A549 (cell line): ENCODE measurements around the gene BABAM2. TPM values are rescaled to one million over a fixed set of nuclear protein-coding genes. Genes with fewer than 3 reads are reported as not detected.
A peak's percentile ranks its signal among the peaks of the same experiment; 100 is the strongest.

Experiments used
- ATAC-seq, 2 experiments: fragments of 200-7000 bp in 1 of 2; fragments of >200 bp in 1 of 2; cut with Nextera tagmentation in 1 of 2; cut with Tn5 transposase in 1 of 2; 3 replicates each; pipeline versions ENCODE4 v1.8.0 to v1.9.1; 2018 to 2020; ENCODE audit warnings: mild to moderate bottlenecking in 1 of 2, moderate library complexity in 1 of 2
- CTCF ChIA-PET: fragments of 300-600 bp; sonication (Branson Sonifier 250); formaldehyde crosslinking; extraction: SDS; loops from one replicate; lab custom pipeline; 2021; ENCODE audit warnings: antibody characterized with exemption, inconsistent platforms; lab: Yijun Ruan, JAX
- POLR2A ChIA-PET: fragments of 350-600 bp; formaldehyde crosslinking; extraction: SDS; loops from one replicate; lab custom pipeline; 2021; ENCODE audit warnings: antibody characterized with exemption, inconsistent platforms; lab: Yijun Ruan, JAX
- DNase-seq, 2 experiments: peaks; one replicate each; pipeline versions ENCODE4 v3.0.0 to v3.0.0-alpha.2; 2011 to 2016; ENCODE audit warnings: low read depth in 1 of 2, low spot score in 1 of 2
- FAIRE-seq: peaks from 2 replicates; lab custom pipeline; 2011; peaks lifted over from hg19 to GRCh38; lab: Jason Lieb, UNC
- H3K27ac ChIP-seq, 2 experiments: fragments of >200 bp; sonication (Bioruptor Twin); formaldehyde crosslinking; 3 replicates each; pipeline ENCODE4 v1.5.1; 2016 to 2017
- H3K4me1 ChIP-seq: fragments of >200 bp; sonication (Bioruptor Twin); formaldehyde crosslinking; 3 replicates; pipeline ENCODE4 v1.6.1; 2016
- H3K4me2 ChIP-seq: fragments of >200 bp; sonication (Bioruptor Twin); formaldehyde crosslinking; 3 replicates; pipeline ENCODE4 v1.6.1; 2016
- H3K4me3 ChIP-seq: fragments of >200 bp; sonication (Bioruptor Twin); formaldehyde crosslinking; 3 replicates; pipeline ENCODE4 v1.5.1; 2016
- H3K9me3 ChIP-seq: fragments of >200 bp; sonication (Bioruptor Twin); formaldehyde crosslinking; 3 replicates; pipeline ENCODE4 v1.6.1; 2016
- BHLHE40 ChIP-seq: IDR thresholded peaks from 2 replicates; pipeline ENCODE4 v1.6.1; 2012; ENCODE audit warnings: low read depth, low read length, inconsistent platforms
- CBX2 ChIP-seq: fragments of 200-600 bp; sonication (generic); IDR thresholded peaks from 2 replicates; pipeline ENCODE4 v1.6.1; 2016; ENCODE audit warnings: low read depth, mild to moderate bottlenecking, borderline replicate concordance
- CEBPB ChIP-seq, 2 experiments: fragments of >200 bp in 1 of 2; sonication (Bioruptor Twin) in 1 of 2; formaldehyde crosslinking in 1 of 2; IDR thresholded peaks; 2 replicates each; pipeline ENCODE4 v1.6.1; 2012 to 2016
- EHF ChIP-seq: fragments of 250-450 bp; sonication (Bioruptor Pico); IDR thresholded peaks from 2 replicates; pipeline ENCODE4 v1.5.0; 2020; ENCODE audit warnings: mild to moderate bottlenecking
- FOSL2 ChIP-seq, 2 experiments: fragments of 450-650 bp in 1 of 2; fragments of >200 bp in 1 of 2; sonication (Bioruptor Twin) in 1 of 2; formaldehyde crosslinking; IDR thresholded peaks; 2 replicates each; pipeline versions ENCODE4 v1.5.0 to v1.6.1; 2016 to 2020; ENCODE audit warnings: mild to moderate bottlenecking in 1 of 2, moderate library complexity in 1 of 2
- FOXS1 ChIP-seq: fragments of 250-450 bp; sonication (Bioruptor Pico); IDR thresholded peaks from 2 replicates; pipeline ENCODE4 v1.5.0; 2020; ENCODE audit warnings: mild to moderate bottlenecking, moderate library complexity
- HDAC2 ChIP-seq: fragments of 200-600 bp; sonication (generic); IDR thresholded peaks from 2 replicates; pipeline ENCODE4 v1.6.1; 2016
- HEYL ChIP-seq: fragments of 250-450 bp; sonication (Bioruptor Pico); IDR thresholded peaks from 2 replicates; pipeline ENCODE4 v1.8.0; 2021; ENCODE audit warnings: mild to moderate bottlenecking, moderate library complexity
- HOXB5 ChIP-seq: fragments of 250-450 bp; sonication (Bioruptor Pico); IDR thresholded peaks from 2 replicates; pipeline ENCODE4 v1.5.0; 2020; ENCODE audit warnings: mild to moderate bottlenecking, moderate library complexity
- JUN ChIP-seq, 2 experiments: fragments of >200 bp; sonication (Bioruptor Twin); formaldehyde crosslinking; IDR thresholded peaks; 2 replicates in 1 of 2; 3 replicates in 1 of 2; pipeline ENCODE4 v1.6.1; 2016 to 2017
- JUNB ChIP-seq: fragments of >200 bp; sonication (Bioruptor Twin); formaldehyde crosslinking; IDR thresholded peaks from 2 replicates; pipeline ENCODE4 v1.6.1; 2016
- KDM5A ChIP-seq: fragments of 200-600 bp; sonication (generic); IDR thresholded peaks from 2 replicates; pipeline ENCODE4 v1.6.1; 2016; ENCODE audit warnings: antibody characterized with exemption, mild to moderate bottlenecking
- MAFK ChIP-seq: fragments of 450-650 bp; IDR thresholded peaks from 2 replicates; pipeline ENCODE4 v1.6.1; 2014; ENCODE audit not compliant: partially characterized antibody
- MAZ ChIP-seq: fragments of 150-350 bp; IDR thresholded peaks from 2 replicates; pipeline ENCODE4 v1.6.1; 2014; ENCODE audit warnings: antibody characterized with exemption, low read depth, low read length, borderline replicate concordance
- NFE2L2 ChIP-seq: fragments of 150-350 bp; conservative IDR thresholded peaks from 2 replicates; pipeline ENCODE4 v1.6.1; 2014; ENCODE audit warnings: low read length
- NPAS2 ChIP-seq: fragments of 250-450 bp; sonication (Bioruptor Pico); IDR thresholded peaks from 2 replicates; pipeline ENCODE4 v1.8.0; 2022; ENCODE audit warnings: mild to moderate bottlenecking, moderate library complexity, borderline replicate concordance
- PHF8 ChIP-seq: fragments of 200-600 bp; sonication (generic); IDR thresholded peaks from 2 replicates; pipeline ENCODE4 v1.6.1; 2016; ENCODE audit warnings: low read depth, mild to moderate bottlenecking, antibody characterized with exemption, moderate library complexity, borderline replicate concordance
- POLR2A ChIP-seq: IDR thresholded peaks from 2 replicates; pipeline ENCODE4 v1.6.1; 2012; ENCODE audit warnings: mild to moderate bottlenecking, low read length
- RAD21 ChIP-seq, 2 experiments: fragments of >200 bp in 1 of 2; sonication (Bioruptor Twin) in 1 of 2; formaldehyde crosslinking in 1 of 2; IDR thresholded peaks in 1 of 2; conservative IDR thresholded peaks in 1 of 2; 2 replicates in 1 of 2; 3 replicates in 1 of 2; pipeline ENCODE4 v1.6.1; 2012 to 2018; ENCODE audit warnings: inconsistent platforms in 1 of 2
- RCOR1 ChIP-seq: fragments of 150-350 bp; IDR thresholded peaks from 2 replicates; pipeline ENCODE4 v1.6.1; 2014; ENCODE audit warnings: antibody characterized with exemption, low read length, low read depth
- RFX5 ChIP-seq: fragments of 450-650 bp; IDR thresholded peaks from 2 replicates; pipeline ENCODE4 v1.7.1; 2014; ENCODE audit warnings: antibody characterized with exemption, mild to moderate bottlenecking, moderate library complexity
- TFCP2L1 ChIP-seq: fragments of 250-450 bp; sonication (Bioruptor Pico); IDR thresholded peaks from 2 replicates; pipeline ENCODE4 v1.5.0; 2021; ENCODE audit warnings: mild to moderate bottlenecking
- WGBS: methylation state at CpG from one replicate; pipeline ENCODE4 v1.1.6; 2017; ENCODE audit errors: missing lambda C conversion rate; 5-methylcytosine and 5-hydroxymethylcytosine counted together
- polyA plus RNA-seq, 4 experiments: library from polyadenylated mRNA; depleted of rRNA in 3 of 4; stranded (reverse); fragments of >200 nt; fragmentation: RNase III in 1 of 4; extraction: RNeasy Plus Mini Kit Qiagen cat#74134 plus additional on column Dnase treatment in 1 of 4; gene quantifications; 2 replicates in 3 of 4; 3 replicates in 1 of 4; pipeline ENCODE4 v1.2.3, GENCODE V29; 2011 to 2017
- TF ChIP-seq, protein P1 (sequence below): IDR thresholded peaks from 2 replicates; pipeline ENCODE4 v1.6.1; 2012; ENCODE audit warnings: low read depth, borderline replicate concordance
- TF ChIP-seq, protein P2 (sequence below): fragments of 250-450 bp; sonication (Bioruptor Pico); IDR thresholded peaks from 2 replicates; pipeline ENCODE4 v1.5.0; 2020; ENCODE audit warnings: low read depth, mild to moderate bottlenecking, moderate library complexity
- TF ChIP-seq, protein P3 (sequence below): fragments of 150-350 bp; IDR thresholded peaks from 2 replicates; pipeline ENCODE4 v1.6.1; 2014; ENCODE audit warnings: low read depth, mild to moderate bottlenecking, low read length

Gene BABAM2
- polyA plus RNA-seq, 2 of the 4 experiments (the other 2 are of a cell fraction): 53.7 to 78.4 TPM

DNA sequence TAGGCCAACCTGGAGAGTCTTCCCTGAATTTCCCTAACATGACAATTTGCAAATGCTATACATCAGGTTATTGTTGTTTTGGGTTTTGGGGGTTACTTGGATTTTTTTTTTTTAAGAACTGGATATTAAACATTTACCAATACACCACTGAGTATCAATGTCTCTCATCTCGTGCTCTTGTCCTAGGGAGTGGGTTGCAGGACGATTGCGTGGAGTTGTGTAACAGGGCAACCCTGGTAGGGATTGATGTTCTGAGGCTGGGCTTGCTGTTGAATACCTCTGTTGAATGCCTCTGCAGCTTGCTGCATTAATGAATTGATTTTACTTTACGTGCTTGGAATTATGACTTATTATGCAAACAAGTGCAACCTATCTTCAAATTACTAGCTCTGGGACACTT is 483.3 kb downstream of the BABAM2 start:
- Histone ChIP-seq H3K27ac (no peak overlapping the region; a peak in 1 of 6 replicates), H3K9me3 (no peaks in the 10 kb centered on the region), H3K4me3 (no peak overlapping the region), H3K4me1 (peaks cover 36% of the 10 kb centered on the region), H3K4me2 (no peak overlapping the region)
- TF ChIP-seq, protein P1, sequence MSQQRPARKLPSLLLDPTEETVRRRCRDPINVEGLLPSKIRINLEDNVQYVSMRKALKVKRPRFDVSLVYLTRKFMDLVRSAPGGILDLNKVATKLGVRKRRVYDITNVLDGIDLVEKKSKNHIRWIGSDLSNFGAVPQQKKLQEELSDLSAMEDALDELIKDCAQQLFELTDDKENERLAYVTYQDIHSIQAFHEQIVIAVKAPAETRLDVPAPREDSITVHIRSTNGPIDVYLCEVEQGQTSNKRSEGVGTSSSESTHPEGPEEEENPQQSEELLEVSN: no peak
- TF ChIP-seq FOSL2 (IDR thresholded peaks at IDR 0.05) (no peak), FOSL2 (CRISPR knock-in tag; IDR thresholded peaks at IDR 0.05) (no peak), JUN (IDR thresholded peaks at IDR 0.05) (no peak), CEBPB (IDR thresholded peaks at IDR 0.05) (no peak), BHLHE40 (no peak), EHF (CRISPR knock-in tag) (no peak), RAD21 (conservative IDR thresholded peaks at IDR 0.05 in 1 of 2, IDR thresholded peaks at IDR 0.05 in 1 of 2) (no peak), FOXS1 (CRISPR knock-in tag) (no peak), KDM5A (no peak), HDAC2 (no peak), HOXB5 (CRISPR knock-in tag) (no peak)
- TF ChIP-seq, protein P2, sequence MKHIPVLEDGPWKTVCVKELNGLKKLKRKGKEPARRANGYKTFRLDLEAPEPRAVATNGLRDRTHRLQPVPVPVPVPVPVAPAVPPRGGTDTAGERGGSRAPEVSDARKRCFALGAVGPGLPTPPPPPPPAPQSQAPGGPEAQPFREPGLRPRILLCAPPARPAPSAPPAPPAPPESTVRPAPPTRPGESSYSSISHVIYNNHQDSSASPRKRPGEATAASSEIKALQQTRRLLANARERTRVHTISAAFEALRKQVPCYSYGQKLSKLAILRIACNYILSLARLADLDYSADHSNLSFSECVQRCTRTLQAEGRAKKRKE (CRISPR knock-in tag): no peak
- TF ChIP-seq, protein P3, sequence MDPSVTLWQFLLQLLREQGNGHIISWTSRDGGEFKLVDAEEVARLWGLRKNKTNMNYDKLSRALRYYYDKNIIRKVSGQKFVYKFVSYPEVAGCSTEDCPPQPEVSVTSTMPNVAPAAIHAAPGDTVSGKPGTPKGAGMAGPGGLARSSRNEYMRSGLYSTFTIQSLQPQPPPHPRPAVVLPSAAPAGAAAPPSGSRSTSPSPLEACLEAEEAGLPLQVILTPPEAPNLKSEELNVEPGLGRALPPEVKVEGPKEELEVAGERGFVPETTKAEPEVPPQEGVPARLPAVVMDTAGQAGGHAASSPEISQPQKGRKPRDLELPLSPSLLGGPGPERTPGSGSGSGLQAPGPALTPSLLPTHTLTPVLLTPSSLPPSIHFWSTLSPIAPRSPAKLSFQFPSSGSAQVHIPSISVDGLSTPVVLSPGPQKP: no peak
- FAIRE-seq (no peak), DNase-seq (no peak), ATAC-seq (no peak)
- POLR2A ChIA-PET: no interaction called here
- CTCF ChIA-PET: interaction anchor here (1.2 to 1.6 kb wide), 2 partner anchors 9 to 112 kb away, joined by 3 to 4 read pairs; no protein-coding TSS in a partner anchor
- 57% methylated on average over 4 of the region's 4 CpGs for WGBS

- H3K4me2 ChIP-seq: no peak overlapping the region
- peaks cover 36% of the 10 kb centered on the region for H3K4me1 ChIP-seq
- WGBS: 79% methylated on average over 5 of the region's 5 CpGs
- H3K27ac ChIP-seq: peak overlapping the region in 1 of 2 experiments; percentile 19; a peak in 1 of 6 replicates
- no peaks in the 10 kb centered on the region for H3K9me3 ChIP-seq
- no peak for DNase-seq
- no peak for ATAC-seq
- H3K4me3 ChIP-seq: no peak overlapping the region
- TF ChIP-seq CBX2: no peak
- no peak for TF ChIP-seq MAZ
- no peak for TF ChIP-seq JUN (IDR thresholded peaks at IDR 0.05)
- TF ChIP-seq JUNB: no peak
- TF ChIP-seq MAFK: no peak
- TF ChIP-seq POLR2A: no peak
- TF ChIP-seq HEYL (CRISPR knock-in tag): no peak
- no peak for TF ChIP-seq PHF8
- no peak for TF ChIP-seq RCOR1
- no peak for TF ChIP-seq RFX5
- TF ChIP-seq TFCP2L1: no peak
- no peak for TF ChIP-seq RAD21 (conservative IDR thresholded peaks at IDR 0.05 in 1 of 2, IDR thresholded peaks at IDR 0.05 in 1 of 2)
- no peak for TF ChIP-seq NPAS2 (CRISPR knock-in tag)
- no peak for TF ChIP-seq NFE2L2
- POLR2A ChIA-PET: no interaction called here
- no peak for FAIRE-seq
- CTCF ChIA-PET: interaction anchor here (1.6 kb wide), 1 partner anchor 9 kb away, joined by 4 read pairs; no protein-coding TSS in a partner anchor
Measured at GRCh38 chr2:28374331-28374730, 483.8 kb downstream of the BABAM2 start.
